K562 (cell line): ENCODE measurements around the gene CHRNB4. TPM values are rescaled to one million over a fixed set of nuclear protein-coding genes. Genes with fewer than 3 reads are reported as not detected.

Experiments used
- ATAC-seq: fragments of 200-7000 bp; cut with Tn5 transposase; 3 replicates; pipeline ENCODE4 v1.9.1; 2020; ENCODE audit warnings: moderate library complexity
- BruUV-seq: library from RNA; stranded (reverse); fragments of 400-500 nt; replicated peaks from 2 replicates; lab custom pipeline; 2021; lab: Mats Ljungman, UMichigan
- CTCF ChIA-PET: fragments of 300-600 bp; formaldehyde crosslinking; extraction: SDS; loops from one replicate; lab custom pipeline; 2021; ENCODE audit warnings: low intra/inter-chr PET ratio; lab: Yijun Ruan, JAX
- POLR2A ChIA-PET: fragments of 300-600, 350-650 bp; sonication (Branson Sonifier 250); formaldehyde crosslinking; extraction: SDS; loops from one replicate; lab custom pipeline; 2021; ENCODE audit warnings: antibody characterized with exemption, inconsistent platforms; lab: Yijun Ruan, JAX
- DNase-seq, 4 experiments: peaks; one replicate each; pipeline versions ENCODE4 v3.0.0 to v3.0.0-alpha.2; 2011 to 2018; ENCODE audit warnings: low spot score in 3 of 4, mixed read lengths in 3 of 4; ENCODE audit errors: extremely low read depth in 1 of 4
- FAIRE-seq: peaks from 2 replicates; lab custom pipeline; 2011; peaks lifted over from hg19 to GRCh38; lab: Jason Lieb, UNC
- H2AFZ ChIP-seq: 2 replicates; pipeline ENCODE4 v1.6.0; 2011; ENCODE audit warnings: low read depth, low read length, control low read depth, inconsistent platforms
- H3K27ac ChIP-seq: fragments of 200-600 bp; 3 replicates; pipeline ENCODE4 v1.8.0; 2011; ENCODE audit warnings: low read depth, mild to moderate bottlenecking, control low read depth, inconsistent platforms, low read length, moderate library complexity, mixed read lengths; ENCODE audit errors: extremely low read depth
- H3K27me3 ChIP-seq, 2 experiments: fragments of 300-600 bp in 1 of 2; 2 replicates in 1 of 2; 3 replicates in 1 of 2; pipeline versions ENCODE4 v1.6.0 to v1.8.0; 2011; ENCODE audit warnings: inconsistent platforms in 2 of 2, low read length in 2 of 2, mild to moderate bottlenecking in 1 of 2, mixed read lengths in 1 of 2, moderate library complexity in 1 of 2; ENCODE audit not compliant: control insufficient read depth in 2 of 2, insufficient read depth in 2 of 2
- H3K36me3 ChIP-seq: fragments of 300-600 bp; 3 replicates; pipeline ENCODE4 v1.8.0; 2011; ENCODE audit warnings: mild to moderate bottlenecking, low read length, inconsistent platforms; ENCODE audit not compliant: control insufficient read depth, insufficient read depth
- H3K4me1 ChIP-seq, 2 experiments: fragments of 200-600 bp in 1 of 2; replicated peaks in 1 of 2; 2 replicates in 1 of 2; 3 replicates in 1 of 2; pipeline versions ENCODE4 v1.5.1 to v1.8.0; 2011; ENCODE audit warnings: inconsistent platforms in 2 of 2, low read length in 2 of 2, mild to moderate bottlenecking in 1 of 2, mixed read lengths in 1 of 2, moderate library complexity in 1 of 2; ENCODE audit not compliant: control insufficient read depth in 2 of 2, insufficient read depth in 2 of 2
- H3K4me2 ChIP-seq: 2 replicates; pipeline ENCODE4 v1.6.1; 2011; ENCODE audit warnings: low read length, control low read depth, inconsistent platforms, mixed read lengths; ENCODE audit not compliant: insufficient read depth
- H3K4me3 ChIP-seq: fragments of 200-600 bp; sonication (generic), shearing (Covaris generic); 2 replicates; pipeline ENCODE4 v1.5.1; 2016; ENCODE audit warnings: control low read depth, inconsistent platforms
- H3K79me2 ChIP-seq: fragments of 200-600 bp; 3 replicates; pipeline ENCODE4 v1.8.0; 2011; ENCODE audit warnings: low read length, inconsistent platforms; ENCODE audit not compliant: control insufficient read depth, insufficient read depth
- H3K9ac ChIP-seq, 2 experiments: 2 replicates each; pipeline versions ENCODE4 v1.6.0 to v1.6.1; 2011; ENCODE audit warnings: low read depth in 2 of 2, low read length in 2 of 2, control low read depth in 1 of 2, inconsistent platforms in 1 of 2, mild to moderate bottlenecking in 1 of 2, mixed read lengths in 1 of 2; ENCODE audit not compliant: insufficient read depth in 1 of 2
- H3K9me1 ChIP-seq: one replicate; pipeline ENCODE4 v1.6.0; 2011; ENCODE audit warnings: inconsistent platforms, mild to moderate bottlenecking, low read length, moderate library complexity; ENCODE audit not compliant: control insufficient read depth, insufficient read depth
- H3K9me3 ChIP-seq: replicated peaks from 2 replicates; pipeline ENCODE4 v1.5.1; 2011; ENCODE audit warnings: low read depth, low read length, inconsistent platforms; ENCODE audit not compliant: control insufficient read depth, insufficient read depth
- H4K20me1 ChIP-seq: replicated peaks from 2 replicates; pipeline ENCODE4 v1.6.1; 2011; ENCODE audit warnings: low read length, inconsistent platforms, mixed read lengths; ENCODE audit not compliant: control insufficient read depth, insufficient read depth
- GTF2E2 ChIP-seq: fragments of 200-800 bp; sonication (Bioruptor generic); IDR thresholded peaks from 2 replicates; pipeline ENCODE4 v1.6.1; 2016; ENCODE audit warnings: missing genetic modification characterization, missing compliant biosample characterization
- TOE1 ChIP-seq, 2 experiments: fragments of 450-650 bp in 1 of 2; sonication (generic) in 1 of 2; formaldehyde crosslinking in 1 of 2; IDR thresholded peaks; 2 replicates each; pipeline versions ENCODE4 v1.7.1 to v1.8.0; 2016 to 2022; ENCODE audit warnings: borderline replicate concordance in 2 of 2, mild to moderate bottlenecking in 2 of 2, antibody characterized with exemption in 1 of 2, inconsistent platforms in 1 of 2, low read depth in 1 of 2, missing genetic modification reagents in 1 of 2, moderate library complexity in 1 of 2
- ZNF121 ChIP-seq: sonication (generic); formaldehyde crosslinking; conservative IDR thresholded peaks from 2 replicates; pipeline ENCODE4 v1.8.0; 2022; ENCODE audit warnings: missing genetic modification reagents
- ZNF431 ChIP-seq: sonication (generic); formaldehyde crosslinking; IDR thresholded peaks from 2 replicates; pipeline ENCODE4 v1.8.0; 2022; ENCODE audit warnings: mild to moderate bottlenecking, missing genetic modification reagents
- WGBS: fragments of 100-300 bp; shearing (Covaris generic); methylation state at CpG from one replicate; pipeline ENCODE4 v1.1.6; 2016; ENCODE audit warnings: low coverage, mixed read lengths; ENCODE audit not compliant: insufficient coverage; ENCODE audit errors: missing lambda C conversion rate; 5-methylcytosine and 5-hydroxymethylcytosine counted together
- in situ Hi-C: fragments of 300-500 bp; cut with MboI; formaldehyde crosslinking; loops from 4 replicates; pipeline ENCODE4 v1.15.0; 2018; ENCODE audit warnings: inconsistent platforms, mixed read lengths
- intact Hi-C: fragments of 100-400 bp; cut with micrococcal nuclease; formaldehyde crosslinking; loops from 2 replicates; pipeline ENCODE4 v1.14.2; 2022
- polyA plus RNA-seq, 8 experiments: library from polyadenylated mRNA; depleted of rRNA in 4 of 8; stranded (reverse) in 5 of 8; unstranded in 3 of 8; fragments of >200 nt; fragmentation: Nextera tagmentation in 2 of 8; fragmentation: Illumina TruSeq in 1 of 8; extraction: Ambion mirVana in 2 of 8; extraction: Trizol in 1 of 8; gene quantifications; 2 replicates each; pipeline versions ENCODE4 v1.2.1 to v1.2.3, GENCODE V29; 2011 to 2014; ENCODE audit warnings: inconsistent platforms in 1 of 8, missing spikeins in 1 of 8
- total RNA-seq, 7 experiments: library from RNA; depleted of rRNA in 6 of 7; stranded (reverse); fragments of >200 nt in 6 of 7; fragmentation: Illumina TruSeq in 2 of 7; extraction: Trizol in 2 of 7; gene quantifications; 2 replicates each; pipeline versions ENCODE4 v1.2.1 to v1.2.3, GENCODE V29; 2011 to 2021; ENCODE audit warnings: low replicate concordance in 1 of 7

CHRNB4 gene
- total and polyA plus RNA-seq, 9 of the 15 experiments (the other 6 are each of a cell fraction or from before 2014, with no cell fraction given): 0.08 to 0.18 TPM; not detected in 7

DNA sequence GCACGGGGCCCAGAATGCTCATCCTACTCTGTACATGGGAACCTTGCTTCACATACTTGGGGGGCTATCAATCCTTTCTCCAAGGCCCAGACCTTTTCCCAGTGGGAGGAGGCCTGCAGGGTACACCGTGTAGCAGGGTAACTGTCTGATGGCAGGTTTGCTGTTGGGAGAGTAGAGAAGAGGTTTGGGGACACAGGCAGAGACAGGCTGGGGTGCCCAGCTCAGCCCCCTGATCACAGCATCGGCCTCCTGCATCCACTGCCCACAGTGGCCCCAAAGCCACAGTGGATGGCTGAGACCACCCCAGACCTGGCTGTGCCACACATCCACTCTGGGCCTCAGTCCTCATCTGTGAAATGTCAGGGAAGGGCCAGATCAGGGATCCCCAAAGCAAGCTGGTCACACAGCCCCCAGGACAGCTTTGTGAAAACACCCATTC lies 25.8 kb downstream of the CHRNB4 start:
- H3K4me2 ChIP-seq: no peak overlapping the region
- H3K36me3 ChIP-seq: no peaks in the 10 kb centered on the region
- peaks cover 12 to 15% of the 10 kb centered on the region in 2 experiments; a peak in 4 of 5 replicates for H3K27me3 ChIP-seq
- ChIA-PET CTCF (no interaction called here), POLR2A (interaction anchor here (1.2 kb wide), 1 partner anchor 11 kb away, joined by 3 read pairs; no protein-coding TSS in a partner anchor)
- in situ Hi-C loops (loop anchor here (5.0 kb wide), 1 partner anchor 92 kb away; no protein-coding TSS in a partner anchor), intact Hi-C loops (loop anchor here (5.0 kb wide), 1 partner anchor 308 kb away; no protein-coding TSS in a partner anchor)
- DNase-seq (no peak), FAIRE-seq (no peak), ATAC-seq (no peak)
- peaks cover 0 to 5% of the 10 kb centered on the region in 2 experiments; a peak in 1 of 5 replicates for H3K4me1 ChIP-seq
- H3K9me1 ChIP-seq: no peaks in the 10 kb centered on the region
- no peak overlapping the region for H3K27ac ChIP-seq
- BruUV-seq: no TSS peak
- WGBS: 7% methylated on average over 3 of the region's 3 CpGs
- H3K9me3 ChIP-seq: no peaks in the 10 kb centered on the region
- H3K79me2 ChIP-seq: no peaks in the 10 kb centered on the region
- no peak overlapping the region for H3K4me3 ChIP-seq
- H2AFZ ChIP-seq: no peak overlapping the region
- H4K20me1 ChIP-seq: no peaks in the 10 kb centered on the region; the same call in 1 of the 2 replicates
- TF ChIP-seq ZNF431 (CRISPR knock-in tag) (no peak), ZNF121 (CRISPR knock-in tag) (no peak), TOE1 (IDR thresholded peaks at IDR 0.05; ENCODE audit: borderline replicate concordance) (no peak), TOE1 (CRISPR knock-in tag; IDR thresholded peaks at IDR 0.05; ENCODE audit: borderline replicate concordance, low read depth) (no peak)
- peak overlapping the region in 1 of 2 experiments; percentile 10; a peak in 1 of 4 replicates for H3K9ac ChIP-seq

DNA sequence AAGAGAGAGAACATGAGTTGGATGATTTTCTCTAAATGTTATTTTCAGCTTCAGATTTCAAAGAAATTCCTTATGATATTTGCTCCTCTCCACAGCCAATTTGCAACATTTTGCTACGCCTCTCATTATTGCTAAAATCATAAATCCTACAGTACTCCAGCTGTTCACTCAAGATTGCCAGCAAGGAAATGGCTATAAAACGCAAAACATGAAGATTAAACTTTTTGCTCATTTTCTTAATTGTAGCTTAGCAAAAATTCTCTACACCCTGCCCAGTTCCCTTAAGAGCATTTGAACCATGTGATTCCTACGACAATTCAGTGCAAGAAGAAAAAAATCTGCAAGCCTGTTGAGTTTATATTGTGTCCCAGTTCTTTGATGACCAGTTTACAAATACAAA lies 27.0 kb downstream of the CHRNB4 start:
- no peak for TF ChIP-seq GTF2E2

More for the DNA sequence above, 27.0 kb downstream of the CHRNB4 start:
- ChIA-PET POLR2A (interaction anchor here (0.6 kb wide), 1 partner anchor 12 kb away, joined by 3 read pairs; no protein-coding TSS in a partner anchor), CTCF (no interaction called here)
- in situ Hi-C loops (no loop called here), intact Hi-C loops (no loop called here)
- Histone ChIP-seq H3K79me2 (no peaks in the 10 kb centered on the region), H3K4me1 (no peaks in the 10 kb centered on the region), H3K27me3 (peaks cover 2 to 4% of the 10 kb centered on the region in 2 experiments; a peak in 4 of 5 replicates), H2AFZ (no peak overlapping the region), H3K27ac (no peak overlapping the region), H4K20me1 (no peaks in the 10 kb centered on the region), H3K36me3 (no peaks in the 10 kb centered on the region), H3K9me3 (no peaks in the 10 kb centered on the region), H3K9ac (no peak overlapping the region), H3K9me1 (no peaks in the 10 kb centered on the region), H3K4me3 (no peak overlapping the region), H3K4me2 (no peak overlapping the region)
- no peak for DNase-seq
- 2% methylated on average over 3 of the region's 3 CpGs for WGBS
- FAIRE-seq: no peak
- ATAC-seq: no peak
- no TSS peak for BruUV-seq
